Body of pancreas (tissue), 4 donors: Measurements from ENCODE around the gene HNRNPA3. TPM values are rescaled to one million over a fixed set of nuclear protein-coding genes. Genes with fewer than 3 reads are reported as not detected.

Experiments used
- ATAC-seq: fragments of 150-250 bp; one replicate; pipeline ENCODE4 v1.9.1; 2016
- DNase-seq, 4 donors: peaks; one replicate each; pipeline ENCODE4 v3.0.0-alpha.2; 2019
- H3K27ac ChIP-seq, 4 donors: fragments of 200-600 bp; sonication (generic); 1 replicate in 3 of 4; 2 replicates in 1 of 4; pipeline versions ENCODE4 v1.5.1 to v1.6.1; 2016 to 2019; ENCODE audit warnings: mild to moderate bottlenecking in 1 of 4, mixed read lengths in 1 of 4, moderate library complexity in 1 of 4
- H3K27me3 ChIP-seq, 2 donors: fragments of 200-600 bp; sonication (generic); one replicate each; pipeline ENCODE4 v1.6.0; 2016; ENCODE audit warnings: mild to moderate bottlenecking in 1 of 2
- H3K36me3 ChIP-seq, 2 donors: fragments of 200-600 bp; sonication (generic); replicated peaks in 1 of 2; 2 replicates each; pipeline ENCODE4 v1.5.1; 2016; ENCODE audit warnings: low read depth in 2 of 2; ENCODE audit not compliant: insufficient read depth in 1 of 2
- H3K4me1 ChIP-seq: fragments of 200-600 bp; sonication (generic); one replicate; pipeline ENCODE4 v1.6.0; 2016
- H3K4me3 ChIP-seq, 2 donors: fragments of 200-600 bp; sonication (generic); 1 replicate in 1 of 2; 2 replicates in 1 of 2; pipeline ENCODE4 v1.5.1; 2016 to 2019
- H3K9me3 ChIP-seq, 3 donors: fragments of 200-600 bp; sonication (generic); 1 replicate in 2 of 3; 2 replicates in 1 of 3; pipeline ENCODE4 v1.5.1; 2016
- CTCF ChIP-seq, 7 experiments: fragments of 450-650 bp in 4 of 7; fragments of 200-600 bp in 3 of 7; sonication (generic) in 3 of 7; IDR thresholded peaks; one replicate each; pipeline ENCODE4 v1.5.1; 2016 to 2019; ENCODE audit warnings: antibody characterized with exemption in 7 of 7
- POLR2A ChIP-seq, 3 donors: fragments of 450-650 bp; IDR thresholded peaks; one replicate each; pipeline ENCODE4 v1.6.1; 2016; ENCODE audit warnings: antibody characterized with exemption in 3 of 3, mild to moderate bottlenecking in 2 of 3
- WGBS, 2 donors: methylation state at CpG; one replicate each; pipeline ENCODE4 v1.1.5; 2017; 5-methylcytosine and 5-hydroxymethylcytosine counted together
- intact Hi-C: fragments of 100-400 bp; cut with DNase I; formaldehyde crosslinking; loops from one replicate; pipeline ENCODE4 v1.15.1; 2023
- total RNA-seq, 2 donors: library from RNA; depleted of rRNA; stranded (reverse); fragments of >200 nt; gene quantifications; one replicate each; pipeline ENCODE4 v1.1.0, GENCODE V29; 2016

The HNRNPA3 gene
- total RNA-seq, 2 donors from 2014 or later = 44.1 to 58.0 TPM

- 82 to 86% methylated on average over 7 of the region's 7 CpGs for WGBS, 2 donors
- TF ChIP-seq POLR2A (IDR thresholded peaks at IDR 0.05) (no peak), CTCF (IDR thresholded peaks at IDR 0.05) (no peak)
- DNase-seq = no peak
- Histone ChIP-seq H3K36me3 (no peaks in the 10 kb centered on the region), H3K4me1 (no peaks in the 10 kb centered on the region), H3K27me3 (no peaks in the 10 kb centered on the region), H3K9me3 (no peaks in the 10 kb centered on the region), H3K4me3 (no peak overlapping the region), H3K27ac (no peak overlapping the region)
- no peak for ATAC-seq
- intact Hi-C loops = loop anchor here (10.0 kb wide), 1 partner anchor 106 kb away; no protein-coding TSS in a partner anchor
These were observed 23.8 kb upstream of the HNRNPA3 start for GRCh38 chr2:177188482-177189469.

GRCh38 chr2:177190941-177191340, 21.7 kb upstream of the HNRNPA3 start:
- intact Hi-C loops = no loop called here

GRCh38 chr2:177192788-177193187, 19.8 kb upstream of the HNRNPA3 start:
- DNase-seq (no peak), ATAC-seq (no peak)
- no peak overlapping the region for H3K27ac ChIP-seq
- H3K36me3 ChIP-seq = no peaks in the 10 kb centered on the region
- intact Hi-C loops = no loop called here
- no peaks in the 10 kb centered on the region for H3K27me3 ChIP-seq
- H3K4me1 ChIP-seq = no peaks in the 10 kb centered on the region
- no peak for TF ChIP-seq POLR2A (IDR thresholded peaks at IDR 0.05)
- no peak for TF ChIP-seq CTCF (IDR thresholded peaks at IDR 0.05)
- H3K9me3 ChIP-seq = no peaks in the 10 kb centered on the region
- H3K4me3 ChIP-seq = no peak overlapping the region
- WGBS, 2 donors = 79 to 88% methylated on average over 1 of the region's 1 CpG

More at GRCh38 chr2:177190941-177191340, 21.7 kb upstream of the HNRNPA3 start:
- Histone ChIP-seq H3K36me3 (no peaks in the 10 kb centered on the region), H3K4me3 (no peak overlapping the region), H3K4me1 (no peaks in the 10 kb centered on the region), H3K9me3 (no peaks in the 10 kb centered on the region), H3K27ac (no peak overlapping the region), H3K27me3 (no peaks in the 10 kb centered on the region)
- TF ChIP-seq POLR2A (IDR thresholded peaks at IDR 0.05) (no peak), CTCF (IDR thresholded peaks at IDR 0.05) (no peak)
- ATAC-seq = no peak
- 57 to 100% methylated on average over 1 of the region's 1 CpG for WGBS, 2 donors
- no peak for DNase-seq

- H3K36me3 ChIP-seq = no peaks in the 10 kb centered on the region
- H3K9me3 ChIP-seq = no peaks in the 10 kb centered on the region
- no peak overlapping the region for H3K27ac ChIP-seq
- 80 to 87% methylated on average over 4 of the region's 4 CpGs for WGBS, 2 donors
- no peak for ATAC-seq
- intact Hi-C loops = no loop called here
- no peak for TF ChIP-seq POLR2A (IDR thresholded peaks at IDR 0.05)
- no peak for TF ChIP-seq CTCF (IDR thresholded peaks at IDR 0.05)
- H3K4me1 ChIP-seq = no peaks in the 10 kb centered on the region
- H3K4me3 ChIP-seq = no peak overlapping the region
- H3K27me3 ChIP-seq = no peaks in the 10 kb centered on the region
- no peak for DNase-seq
These were observed 19.4 kb upstream of the HNRNPA3 start for GRCh38 chr2:177193240-177193639.
